ENCODE results near the gene NPNT.

NPNT gene

DNA sequence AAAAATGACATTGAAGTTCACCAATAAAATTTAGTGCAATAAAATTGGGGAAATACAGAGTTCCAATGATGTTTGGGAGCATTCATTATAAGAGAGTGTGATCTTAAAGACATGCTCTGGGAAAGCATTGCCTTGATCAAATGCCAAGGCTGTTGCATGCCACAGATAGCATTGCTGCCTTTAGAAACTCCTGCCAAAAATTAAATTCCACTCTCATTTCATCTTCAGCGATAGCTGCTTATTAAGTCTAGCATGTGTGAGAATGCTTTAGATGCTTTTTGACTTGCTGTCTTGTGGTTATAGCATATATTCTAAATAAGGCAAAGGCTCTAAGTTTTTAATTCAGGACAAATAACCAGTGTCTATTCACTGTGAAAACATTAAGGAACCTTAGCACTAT is 49.3 kb downstream of the NPNT start:
- no peak for TF ChIP-seq GATA2 (IDR thresholded peaks at IDR 0.05; ENCODE audit: low read depth, low read length)
- TF ChIP-seq GATA3 (IDR thresholded peaks at IDR 0.05; ENCODE audit: low read depth, low read length), result no peak

DNA sequence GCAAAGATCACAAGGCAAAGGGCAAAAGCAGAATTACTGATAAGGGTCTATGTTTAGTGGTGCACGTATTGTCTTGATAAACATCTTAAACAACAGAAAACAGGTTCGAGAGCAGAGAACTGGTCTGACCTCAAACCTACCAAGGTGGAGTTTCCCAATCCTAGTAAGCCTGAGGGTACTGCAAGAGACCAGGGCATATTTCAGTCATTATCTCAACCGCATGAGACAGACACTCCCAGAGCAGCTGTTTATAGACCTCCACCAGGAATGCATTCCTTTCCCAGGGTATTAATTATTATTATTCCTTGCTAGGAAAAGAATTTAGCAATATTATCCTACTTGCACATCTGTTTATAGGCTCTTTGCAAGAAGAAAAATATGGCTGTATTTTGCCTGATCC is 51.5 kb downstream of the NPNT start:
- TF ChIP-seq GATA2 (IDR thresholded peaks at IDR 0.05; ENCODE audit: low read depth, low read length) (no peak), GATA3 (IDR thresholded peaks at IDR 0.05; ENCODE audit: low read depth, low read length) (no peak)

DNA sequence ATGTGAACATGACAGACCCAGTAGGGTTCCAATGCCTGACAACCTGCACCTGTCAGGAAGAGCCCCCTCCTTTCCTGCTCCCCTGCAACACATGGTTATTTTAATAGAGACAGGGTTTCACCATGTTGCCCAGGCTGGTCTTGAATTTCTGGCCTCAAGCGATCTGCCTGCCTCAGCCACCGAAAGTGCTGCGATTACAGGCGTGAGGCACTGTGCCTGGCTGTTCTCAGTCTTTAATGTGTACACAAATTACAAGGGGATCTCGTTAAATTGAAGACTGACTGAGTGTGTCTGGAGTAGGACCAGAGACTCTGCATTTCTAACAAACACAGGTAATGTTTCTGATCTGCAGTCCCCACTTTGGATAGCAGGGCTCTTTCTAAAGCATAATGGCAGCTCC is 55.4 kb downstream of the NPNT start:
- TF ChIP-seq GATA3 (IDR thresholded peaks at IDR 0.05; ENCODE audit: low read depth, low read length), result no peak

DNA sequence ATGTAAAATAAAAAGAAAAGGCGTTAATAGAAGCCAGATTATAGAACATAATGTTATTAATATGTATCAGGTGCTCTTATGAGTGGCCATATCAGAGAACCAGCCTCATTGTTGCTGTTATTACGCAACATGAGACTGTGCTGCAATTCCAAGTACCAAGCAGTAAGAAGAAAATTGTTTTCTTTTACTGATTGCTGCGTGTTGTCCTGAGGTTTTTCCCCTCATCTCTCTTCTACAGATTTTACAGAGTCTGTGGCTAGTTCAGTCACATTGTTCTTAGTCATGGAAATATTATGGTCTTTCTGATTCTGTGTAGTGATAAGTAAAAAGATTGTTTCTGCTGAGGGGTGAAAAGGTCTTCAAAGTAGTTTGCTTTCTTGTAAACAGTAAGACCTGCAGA is 55.9 kb downstream of the NPNT start:
- TF ChIP-seq GATA3 (IDR thresholded peaks at IDR 0.05; ENCODE audit: low read depth, low read length) (no peak), GATA2 (IDR thresholded peaks at IDR 0.05; ENCODE audit: low read depth, low read length) (no peak)

DNA sequence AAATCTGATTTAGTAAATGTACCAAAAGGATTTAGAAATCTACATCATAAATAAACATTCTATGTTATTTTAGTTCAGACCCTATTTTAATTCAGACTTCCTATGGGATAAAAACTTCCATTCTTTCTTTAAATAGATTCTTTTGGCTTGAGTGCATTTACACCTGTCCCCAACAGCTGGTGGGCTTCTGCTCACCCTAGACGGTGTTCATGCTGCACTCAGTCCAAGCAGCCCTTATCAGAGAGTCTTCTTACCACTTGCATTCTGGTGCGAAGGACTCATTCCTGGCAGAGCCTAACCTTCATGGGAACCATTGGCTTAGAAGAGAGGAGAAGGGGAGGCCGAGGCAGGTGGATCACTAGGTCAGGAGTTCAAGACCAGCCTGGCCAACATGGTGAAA is 57.3 kb downstream of the NPNT start:
- TF ChIP-seq GATA3 (IDR thresholded peaks at IDR 0.05; ENCODE audit: low read depth, low read length) (no peak), GATA2 (IDR thresholded peaks at IDR 0.05; ENCODE audit: low read depth, low read length) (no peak)

DNA sequence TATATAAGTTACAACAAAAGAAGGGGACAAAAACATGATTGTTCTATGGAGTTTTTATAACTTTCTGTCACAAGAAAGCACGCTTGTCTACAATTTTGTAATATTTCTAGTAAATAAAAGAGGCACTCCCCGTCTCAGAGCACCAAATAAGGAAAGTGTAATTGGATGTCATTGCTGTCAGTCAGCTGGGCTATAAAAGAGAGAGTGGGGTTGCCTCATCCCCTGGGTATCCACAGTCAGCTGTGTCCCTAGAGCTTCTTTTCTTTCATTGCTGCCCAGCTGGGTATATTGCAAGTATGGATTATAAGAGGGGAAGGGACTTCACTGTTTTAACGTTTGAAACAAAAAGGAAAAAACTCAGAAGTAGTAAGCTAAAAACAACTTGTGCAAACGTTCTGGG is 61.3 kb downstream of the NPNT start:
- TF ChIP-seq GATA3 (IDR thresholded peaks at IDR 0.05; ENCODE audit: low read depth, low read length), result no peak

DNA sequence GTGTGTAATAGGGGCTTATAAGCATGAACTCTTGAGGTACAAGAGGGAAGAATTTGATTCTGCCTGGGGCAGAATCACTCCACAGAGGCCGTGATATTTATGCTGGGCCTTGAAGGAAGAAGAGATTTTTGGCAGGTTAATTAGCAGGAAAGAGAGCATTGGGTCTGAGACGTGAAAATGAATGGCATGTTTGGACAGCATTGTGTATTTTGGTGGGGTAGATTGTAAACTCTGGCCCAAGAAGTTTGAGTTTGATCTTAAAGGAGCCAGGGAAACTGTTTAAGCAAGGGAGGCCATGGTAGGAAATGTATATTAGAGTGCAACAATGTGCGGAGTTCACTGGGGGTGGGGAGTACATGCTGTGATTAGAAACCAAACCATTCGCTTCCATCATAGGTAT is 62.4 kb downstream of the NPNT start:
- TF ChIP-seq GATA3 (IDR thresholded peaks at IDR 0.05; ENCODE audit: low read depth, low read length) (no peak), GATA2 (IDR thresholded peaks at IDR 0.05; ENCODE audit: low read depth, low read length) (no peak)

DNA sequence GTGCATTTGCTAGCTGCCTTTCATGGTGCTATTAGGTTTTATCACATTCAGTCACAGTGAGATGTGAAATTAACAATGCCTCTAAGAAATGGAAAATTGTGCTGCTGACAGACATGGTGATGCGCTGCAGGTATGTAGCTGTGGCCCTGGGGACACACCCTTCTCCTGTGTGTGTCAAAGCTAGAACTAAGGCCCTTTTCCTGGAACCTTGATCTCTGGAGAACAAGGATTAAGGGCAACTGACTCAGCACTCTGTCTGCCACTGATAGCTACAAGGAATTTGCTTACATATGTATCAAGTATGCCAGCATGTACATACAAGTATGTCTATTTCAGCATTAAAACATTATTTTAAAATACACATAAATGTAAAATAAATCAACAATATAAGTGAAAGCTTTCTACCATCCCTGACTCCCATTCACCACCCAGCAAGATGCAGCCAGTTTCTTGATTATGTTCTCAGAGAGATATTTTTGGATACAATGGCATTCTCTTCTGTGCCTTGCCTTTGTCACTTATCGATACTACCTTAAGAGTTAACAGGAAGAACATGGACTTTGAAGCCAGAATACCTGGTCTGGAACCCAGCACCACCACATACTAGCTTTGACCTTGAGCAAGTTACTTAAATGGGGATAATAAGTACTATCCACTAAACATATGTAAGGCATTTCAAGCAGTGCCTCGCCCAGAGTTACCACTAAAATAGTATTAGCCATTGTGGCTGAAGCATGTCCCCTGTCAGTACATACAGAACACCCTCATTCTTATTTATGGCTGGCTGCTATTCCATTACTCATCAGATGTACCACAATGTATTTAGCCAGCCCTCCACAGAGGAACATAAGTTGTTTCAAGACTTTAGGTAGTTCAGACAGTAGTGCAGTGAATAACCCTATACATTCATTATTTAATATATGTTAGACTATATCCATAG is 68.5 kb downstream of the NPNT start:
- TF ChIP-seq GATA2 (IDR thresholded peaks at IDR 0.05; ENCODE audit: low read depth, low read length) (no peak), GATA3 (IDR thresholded peaks at IDR 0.05; ENCODE audit: low read depth, low read length) (no peak)

DNA sequence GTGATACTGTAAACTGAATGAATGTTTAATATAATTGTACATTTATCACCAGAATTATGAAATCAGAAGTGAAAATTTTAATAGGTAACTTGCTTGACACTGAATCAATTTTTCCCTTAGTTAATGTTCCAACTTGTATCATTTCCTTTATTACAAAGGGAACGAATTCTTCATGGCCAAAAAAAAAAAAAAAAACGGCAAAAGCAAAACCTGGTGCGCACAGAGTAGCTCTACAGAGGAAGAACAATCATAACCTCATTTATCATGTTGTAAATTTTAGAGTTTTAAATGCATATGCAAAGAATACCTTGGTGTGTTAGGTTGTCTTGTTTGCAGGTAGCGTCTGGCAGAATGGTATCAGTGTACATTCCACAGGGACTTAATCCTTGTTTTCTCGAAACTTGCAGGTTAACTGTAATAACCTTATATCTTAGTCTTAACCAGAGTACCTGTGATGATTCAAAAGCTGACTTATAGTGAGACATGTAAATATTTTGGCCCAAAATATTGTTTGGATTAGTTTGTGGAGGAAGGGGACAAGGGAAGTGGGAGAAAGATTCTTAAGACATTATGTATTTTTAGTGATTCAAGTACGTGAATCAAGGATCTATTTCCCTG is 70.0 kb downstream of the NPNT start:
- no peak for TF ChIP-seq GATA3 (IDR thresholded peaks at IDR 0.05; ENCODE audit: low read depth, low read length)
- TF ChIP-seq GATA2 (IDR thresholded peaks at IDR 0.05; ENCODE audit: low read depth, low read length), result no peak

DNA sequence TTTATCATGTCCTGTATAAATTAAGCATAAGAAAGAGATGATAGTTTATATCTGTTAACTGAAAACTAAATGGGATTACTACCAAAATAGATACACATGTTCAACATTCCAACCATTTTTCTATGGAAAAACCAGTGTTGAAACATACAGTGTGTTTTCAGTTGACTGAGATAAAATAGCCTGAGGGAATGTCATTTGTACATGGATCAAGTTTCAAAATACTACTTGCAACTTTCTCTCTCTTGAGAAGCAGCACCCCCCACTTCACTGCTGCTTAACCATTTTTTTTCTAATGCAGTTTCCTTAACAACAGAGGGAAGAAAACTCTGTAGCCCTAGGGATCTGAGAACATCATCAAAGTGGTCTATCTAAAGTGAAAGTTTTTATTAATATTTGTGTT is 70.8 kb downstream of the NPNT start:
- no peak for TF ChIP-seq GATA2 (IDR thresholded peaks at IDR 0.05; ENCODE audit: low read depth, low read length)
- no peak for TF ChIP-seq GATA3 (IDR thresholded peaks at IDR 0.05; ENCODE audit: low read depth, low read length)

DNA sequence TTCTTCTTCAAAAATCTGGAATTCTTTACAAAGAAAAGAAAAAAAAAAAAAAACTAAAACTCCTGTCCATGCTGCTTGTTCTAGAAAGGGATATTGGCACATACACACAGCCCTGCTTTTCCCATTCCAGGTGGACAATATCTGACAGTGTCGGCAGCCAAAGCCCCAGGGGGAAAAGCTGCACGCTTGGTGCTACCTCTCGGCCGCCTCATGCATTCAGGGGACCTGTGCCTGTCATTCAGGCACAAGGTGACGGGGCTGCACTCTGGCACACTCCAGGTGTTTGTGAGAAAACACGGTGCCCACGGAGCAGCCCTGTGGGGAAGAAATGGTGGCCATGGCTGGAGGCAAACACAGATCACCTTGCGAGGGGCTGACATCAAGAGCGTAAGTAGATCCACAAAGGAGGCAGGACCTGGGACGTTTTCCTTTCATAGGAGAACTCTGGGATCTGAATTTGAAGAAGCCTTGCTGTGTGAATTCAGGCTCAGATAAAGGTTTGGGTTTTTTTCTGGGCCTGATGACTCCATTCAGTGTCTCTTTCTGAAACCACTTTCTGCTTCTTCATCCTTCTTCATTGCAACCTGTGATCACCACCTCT is 71.9 kb downstream of the NPNT start:
- TF ChIP-seq GATA2 (IDR thresholded peaks at IDR 0.05; ENCODE audit: low read depth, low read length) (no peak), GATA3 (IDR thresholded peaks at IDR 0.05; ENCODE audit: low read depth, low read length) (no peak)

DNA sequence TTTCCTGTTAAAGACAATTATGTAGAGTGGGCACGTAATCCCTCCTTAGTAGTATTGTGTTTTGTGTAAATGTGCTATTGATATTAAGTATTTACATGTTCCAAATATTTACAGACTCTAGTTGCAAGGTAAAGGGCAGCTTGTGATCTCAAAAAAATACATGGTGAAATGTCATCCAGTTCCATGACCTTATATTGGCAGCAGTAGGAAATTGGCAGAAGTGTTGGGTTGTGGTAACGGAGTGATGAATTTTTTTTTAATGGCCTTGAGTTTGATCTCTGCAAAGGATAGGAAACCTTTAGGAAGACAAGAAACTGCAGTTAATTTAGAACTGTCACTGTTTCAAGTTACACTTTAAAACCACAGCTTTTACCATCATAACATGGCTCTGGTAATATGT is 74.3 kb downstream of the NPNT start:
- TF ChIP-seq GATA3 (IDR thresholded peaks at IDR 0.05; ENCODE audit: low read depth, low read length) (no peak), GATA2 (IDR thresholded peaks at IDR 0.05; ENCODE audit: low read depth, low read length) (no peak)

DNA sequence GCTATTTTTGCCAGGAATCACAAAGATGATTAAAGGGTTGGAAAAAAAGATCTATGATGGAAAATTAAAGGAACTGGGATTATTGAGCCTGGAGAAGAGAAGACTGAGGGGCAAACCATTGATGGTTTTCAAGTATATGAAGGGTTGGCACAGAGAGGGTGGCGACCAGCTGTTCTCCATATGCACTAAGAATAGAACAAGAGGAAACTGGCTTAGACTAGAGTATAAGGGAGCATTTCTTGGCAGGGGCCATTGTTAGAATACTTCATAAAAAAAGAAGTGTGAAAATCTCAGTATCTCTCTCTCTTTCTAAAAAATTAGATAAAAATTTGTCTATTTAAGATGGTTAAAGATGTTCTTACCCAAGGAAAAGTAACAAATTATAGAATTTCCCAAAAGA is 75.1 kb downstream of the NPNT start:
- TF ChIP-seq GATA3 (IDR thresholded peaks at IDR 0.05; ENCODE audit: low read depth, low read length), result no peak
- TF ChIP-seq GATA2 (IDR thresholded peaks at IDR 0.05; ENCODE audit: low read depth, low read length), result no peak

DNA sequence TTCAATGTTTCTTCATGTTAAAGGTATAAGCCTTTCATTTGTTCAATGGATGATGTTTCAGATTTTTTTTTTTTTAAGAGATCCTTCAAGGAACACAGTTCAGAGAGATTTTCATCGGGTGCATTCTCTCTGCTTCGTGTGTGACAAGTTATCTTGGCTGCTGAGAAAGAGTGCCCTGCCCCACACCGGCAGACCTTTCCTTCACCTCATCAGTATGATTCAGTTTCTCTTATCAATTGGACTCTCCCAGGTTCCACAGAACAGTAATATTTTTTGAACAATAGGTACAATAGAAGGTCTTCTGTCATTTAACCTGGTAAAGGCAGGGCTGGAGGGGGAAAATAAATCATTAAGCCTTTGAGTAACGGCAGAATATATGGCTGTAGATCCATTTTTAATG is 75.8 kb downstream of the NPNT start:
- TF ChIP-seq GATA2 (IDR thresholded peaks at IDR 0.05; ENCODE audit: low read depth, low read length) (no peak), GATA3 (IDR thresholded peaks at IDR 0.05; ENCODE audit: low read depth, low read length) (no peak)
